ENCODE measurements around the gene MAP2K5. TPM values are rescaled to one million over a fixed set of nuclear protein-coding genes. Genes with fewer than 3 reads are reported as not detected.

Gene MAP2K5
- total RNA-seq, 1 donor from 2014 or later, result 30.7 TPM

DNA sequence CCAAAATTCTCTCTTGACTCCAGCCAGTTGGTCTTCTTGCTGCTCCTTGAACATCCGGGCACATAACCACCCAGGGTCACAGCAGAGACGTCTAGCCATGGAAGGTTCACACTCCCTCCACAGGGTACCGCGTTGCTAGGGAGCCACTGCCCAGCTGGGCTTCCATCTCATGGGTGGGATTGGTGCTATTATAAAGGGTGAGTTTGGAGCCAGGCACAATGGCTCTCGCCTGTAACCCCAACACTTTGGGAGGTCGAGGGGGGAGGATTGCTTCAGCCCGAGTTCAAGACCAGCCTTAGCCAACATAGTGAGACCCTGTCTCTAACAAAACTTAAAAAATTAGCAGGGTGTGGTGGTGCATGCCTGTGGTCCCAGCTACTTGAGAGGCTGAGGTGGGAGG is 265.3 kb downstream of the MAP2K5 start:
- H3K4me1 Mint-ChIP-seq (ENCODE audit: low read depth), result peaks cover 15% of the 10 kb centered on the region
- H3K9me3 Mint-ChIP-seq (ENCODE audit: low read depth), result no peaks in the 10 kb centered on the region
- peaks cover 3% of the 10 kb centered on the region for H3K36me3 Mint-ChIP-seq (ENCODE audit: insufficient read depth)
- H3K27me3 Mint-ChIP-seq, result no peaks in the 10 kb centered on the region
- H3K27ac Mint-ChIP-seq, result peak overlapping the region; percentile 25
- TF ChIP-seq, protein P1, sequence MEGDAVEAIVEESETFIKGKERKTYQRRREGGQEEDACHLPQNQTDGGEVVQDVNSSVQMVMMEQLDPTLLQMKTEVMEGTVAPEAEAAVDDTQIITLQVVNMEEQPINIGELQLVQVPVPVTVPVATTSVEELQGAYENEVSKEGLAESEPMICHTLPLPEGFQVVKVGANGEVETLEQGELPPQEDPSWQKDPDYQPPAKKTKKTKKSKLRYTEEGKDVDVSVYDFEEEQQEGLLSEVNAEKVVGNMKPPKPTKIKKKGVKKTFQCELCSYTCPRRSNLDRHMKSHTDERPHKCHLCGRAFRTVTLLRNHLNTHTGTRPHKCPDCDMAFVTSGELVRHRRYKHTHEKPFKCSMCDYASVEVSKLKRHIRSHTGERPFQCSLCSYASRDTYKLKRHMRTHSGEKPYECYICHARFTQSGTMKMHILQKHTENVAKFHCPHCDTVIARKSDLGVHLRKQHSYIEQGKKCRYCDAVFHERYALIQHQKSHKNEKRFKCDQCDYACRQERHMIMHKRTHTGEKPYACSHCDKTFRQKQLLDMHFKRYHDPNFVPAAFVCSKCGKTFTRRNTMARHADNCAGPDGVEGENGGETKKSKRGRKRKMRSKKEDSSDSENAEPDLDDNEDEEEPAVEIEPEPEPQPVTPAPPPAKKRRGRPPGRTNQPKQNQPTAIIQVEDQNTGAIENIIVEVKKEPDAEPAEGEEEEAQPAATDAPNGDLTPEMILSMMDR (IDR thresholded peaks at IDR 0.05; ENCODE audit: unreplicated experiment), result no peak
- DNase-seq (ENCODE audit: low spot score, unreplicated experiment), result no peak
- no peak overlapping the region for H3K4me3 Mint-ChIP-seq (ENCODE audit: low read depth)

DNA sequence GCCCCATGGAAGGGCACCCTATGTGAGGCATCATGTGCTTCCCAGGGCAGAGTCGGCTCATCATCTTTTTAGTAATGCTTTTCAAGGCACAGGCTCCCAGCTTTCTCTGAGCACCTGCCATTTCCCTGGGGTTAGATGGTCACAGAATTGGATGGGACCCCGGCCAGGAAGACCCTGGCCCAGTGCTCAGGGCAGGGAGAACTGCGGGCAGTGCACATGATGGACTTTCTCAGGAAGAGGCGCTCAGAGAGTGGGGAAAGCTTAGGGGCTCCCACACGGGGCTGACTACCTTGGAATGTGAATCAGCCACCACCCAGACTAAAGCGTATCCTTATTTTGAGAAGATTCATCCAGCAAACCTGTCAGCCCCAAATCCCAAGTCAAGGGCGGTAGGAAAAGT is 266.3 kb downstream of the MAP2K5 start:
- H3K27me3 Mint-ChIP-seq, result peaks cover 4% of the 10 kb centered on the region
- peaks cover 3% of the 10 kb centered on the region for H3K36me3 Mint-ChIP-seq (ENCODE audit: insufficient read depth)
- no peaks in the 10 kb centered on the region for H3K9me3 Mint-ChIP-seq (ENCODE audit: low read depth)
- DNase-seq (ENCODE audit: low spot score, unreplicated experiment), result no peak
- TF ChIP-seq, protein P1 (IDR thresholded peaks at IDR 0.05; ENCODE audit: unreplicated experiment), result no peak
- H3K27ac Mint-ChIP-seq, result no peak overlapping the region
- H3K4me3 Mint-ChIP-seq (ENCODE audit: low read depth), result no peak overlapping the region
- H3K4me1 Mint-ChIP-seq (ENCODE audit: low read depth), result peaks cover 21% of the 10 kb centered on the region

DNA sequence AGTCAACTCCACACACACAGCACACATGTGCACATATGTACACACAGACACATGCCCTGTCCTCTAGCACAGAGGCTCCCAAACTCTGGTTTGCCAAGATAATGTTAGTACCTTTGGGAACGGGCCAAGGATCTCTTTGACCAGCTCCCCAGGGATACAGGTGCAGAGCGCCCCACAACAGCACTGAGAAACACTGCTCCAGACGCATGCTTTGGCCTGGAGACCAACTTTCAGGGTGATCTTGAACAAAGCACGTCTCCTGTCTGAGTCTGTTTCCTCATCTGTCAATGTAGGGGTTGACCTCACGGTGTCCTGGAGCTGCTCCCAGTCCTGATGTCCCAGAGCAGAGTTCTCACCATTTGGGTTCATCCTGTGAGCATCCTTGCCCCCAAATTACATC is 266.9 kb downstream of the MAP2K5 start:
- Mint-ChIP-seq H3K9me3 (ENCODE audit: low read depth) (no peaks in the 10 kb centered on the region), H3K27ac (no peak overlapping the region), H3K4me3 (ENCODE audit: low read depth) (no peak overlapping the region), H3K27me3 (peaks cover 4% of the 10 kb centered on the region), H3K36me3 (ENCODE audit: insufficient read depth) (peaks cover 3% of the 10 kb centered on the region), H3K4me1 (ENCODE audit: low read depth) (peaks cover 17% of the 10 kb centered on the region)
- DNase-seq (ENCODE audit: low spot score, unreplicated experiment), result no peak
- TF ChIP-seq, protein P1 (IDR thresholded peaks at IDR 0.05; ENCODE audit: unreplicated experiment), result no peak

DNA sequence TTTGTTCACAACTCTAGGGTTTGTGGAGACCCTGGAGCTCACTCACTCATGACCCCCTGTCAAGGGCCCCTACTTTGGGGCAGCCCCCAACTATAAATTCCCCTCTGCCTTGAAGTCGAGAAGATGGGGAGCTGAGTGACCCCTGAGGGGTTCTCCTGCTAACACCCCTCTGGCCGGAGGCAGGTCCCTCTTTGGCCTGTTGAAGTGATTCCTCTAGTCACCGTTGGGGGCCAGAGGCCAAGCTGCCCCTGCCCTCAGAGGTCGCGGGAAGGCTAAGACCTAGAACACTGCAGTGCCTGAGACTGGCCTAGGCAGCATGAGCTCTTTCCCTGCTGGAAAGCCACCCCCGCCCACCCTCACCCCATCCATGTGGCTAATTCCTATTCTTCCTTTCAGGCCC is 267.4 kb downstream of the MAP2K5 start:
- no peak overlapping the region for H3K27ac Mint-ChIP-seq
- DNase-seq (ENCODE audit: low spot score, unreplicated experiment), result no peak
- H3K36me3 Mint-ChIP-seq (ENCODE audit: insufficient read depth), result peaks cover 3% of the 10 kb centered on the region
- TF ChIP-seq, protein P1 (IDR thresholded peaks at IDR 0.05; ENCODE audit: unreplicated experiment), result no peak
- H3K4me1 Mint-ChIP-seq (ENCODE audit: low read depth), result peaks cover 17% of the 10 kb centered on the region
- peaks cover 4% of the 10 kb centered on the region for H3K27me3 Mint-ChIP-seq
- no peaks in the 10 kb centered on the region for H3K9me3 Mint-ChIP-seq (ENCODE audit: low read depth)
- no peak overlapping the region for H3K4me3 Mint-ChIP-seq (ENCODE audit: low read depth)

DNA sequence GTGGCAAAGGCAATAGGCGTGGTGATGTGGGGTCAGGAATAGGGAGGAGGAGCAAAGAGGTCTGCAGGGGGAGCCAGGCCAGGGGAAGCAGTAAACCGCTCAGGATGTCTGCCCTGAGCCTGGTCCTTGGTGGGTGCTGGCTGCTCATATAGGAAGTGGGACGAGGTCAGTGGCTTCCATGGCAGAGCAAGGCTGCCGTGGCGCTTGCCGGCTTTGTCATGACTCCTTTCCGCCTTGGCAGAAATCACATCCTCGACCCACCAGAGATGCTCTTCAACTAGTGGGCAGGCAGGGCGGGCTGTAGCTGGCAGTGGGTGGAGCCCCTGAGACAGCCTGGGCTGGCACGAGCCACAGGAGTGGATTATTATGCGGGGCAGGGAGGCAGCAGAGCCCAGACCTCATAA is 269.7 kb downstream of the MAP2K5 start:
- H3K27ac Mint-ChIP-seq, result no peak overlapping the region
- peaks cover 18% of the 10 kb centered on the region for H3K27me3 Mint-ChIP-seq
- H3K9me3 Mint-ChIP-seq (ENCODE audit: low read depth), result peaks cover 4% of the 10 kb centered on the region
- peaks cover 17% of the 10 kb centered on the region for H3K4me1 Mint-ChIP-seq (ENCODE audit: low read depth)
- no peak for DNase-seq (ENCODE audit: low spot score, unreplicated experiment)
- H3K36me3 Mint-ChIP-seq (ENCODE audit: insufficient read depth), result peaks cover 3% of the 10 kb centered on the region
- TF ChIP-seq, protein P1 (IDR thresholded peaks at IDR 0.05; ENCODE audit: unreplicated experiment), result no peak
- H3K4me3 Mint-ChIP-seq (ENCODE audit: low read depth), result no peak overlapping the region
